Stimulated activated CD4-positive, alpha-beta T cell treated with anti-CD3 and anti-CD28 coated beads, Interleukin-4, amount 100 ng/mL, for 48 hours (primary cell): ENCODE results near the gene CDC123.
"Not testable (repeated sequence)": the region's sequence is repeated elsewhere in the genome, so short reads cannot be mapped to it uniquely, and the experiment has no call there.

ENCODE experiments used
- DNase-seq, 2 donors: peaks; one replicate each; pipeline ENCODE4 v3.0.0-alpha.2; 2020; ENCODE audit warnings: low read depth in 2 of 2

CDC123 gene

GRCh38 chr10:12191715-12192114 is 4.3 kb upstream of the CDC123 start:
- DNase-seq, result no peak

- no peak for DNase-seq
Measured at GRCh38 chr10:12193193-12193592, 2.8 kb upstream of the CDC123 start.

GRCh38 chr10:12194752-12195271 is 1.2 kb upstream of the CDC123 start:
- peak; percentile 29 for DNase-seq

- DNase-seq, result no peak
Measured at GRCh38 chr10:12195281-12195602, 746 bp upstream of the CDC123 start.

GRCh38 chr10:12196531-12197211 is 683 bp downstream of the CDC123 start:
- DNase-seq, result peak in 1 of 2 donors; percentile 5

- DNase-seq, result no peak
Measured at GRCh38 chr10:12198156-12198555, 2.2 kb downstream of the CDC123 start.

GRCh38 chr10:12200850-12201249 is 4.9 kb downstream of the CDC123 start:
- no peak for DNase-seq

GRCh38 chr10:12201543-12201942 is 5.6 kb downstream of the CDC123 start:
- no peak for DNase-seq

GRCh38 chr10:12202226-12202625 is 6.2 kb downstream of the CDC123 start:
- no peak for DNase-seq

- no peak for DNase-seq
Measured at GRCh38 chr10:12205082-12205481, 9.1 kb downstream of the CDC123 start.

GRCh38 chr10:12207114-12207513 is 11.1 kb downstream of the CDC123 start:
- no peak for DNase-seq

GRCh38 chr10:12208460-12208859 is 12.5 kb downstream of the CDC123 start:
- DNase-seq, result no peak

GRCh38 chr10:12212454-12212853 is 16.5 kb downstream of the CDC123 start:
- no peak for DNase-seq

GRCh38 chr10:12213621-12214020 is 17.6 kb downstream of the CDC123 start:
- DNase-seq, result no peak

GRCh38 chr10:12214093-12214492 is 18.1 kb downstream of the CDC123 start:
- no peak for DNase-seq

- peak in 1 of 2 donors; percentile 34 for DNase-seq
Measured at GRCh38 chr10:12214763-12215218, 18.8 kb downstream of the CDC123 start.

GRCh38 chr10:12218991-12219390 is 23.0 kb downstream of the CDC123 start:
- no peak for DNase-seq

GRCh38 chr10:12221323-12222298 is 25.6 kb downstream of the CDC123 start:
- DNase-seq, result no peak

- DNase-seq, result no peak
Measured at GRCh38 chr10:12225444-12225843, 29.5 kb downstream of the CDC123 start.

- DNase-seq, result not testable (repeated sequence)
Measured at GRCh38 chr10:12226438-12226837, 30.4 kb downstream of the CDC123 start.

- DNase-seq, result no peak
Measured at GRCh38 chr10:12228851-12229250, 32.9 kb downstream of the CDC123 start.

GRCh38 chr10:12234687-12235086 is 38.7 kb downstream of the CDC123 start:
- not testable (repeated sequence) for DNase-seq
